Epidermal melanocyte (primary cell): ENCODE measurements around the gene RPTOR.
A peak's percentile ranks its signal among the peaks of the same experiment; 100 is the strongest.

Source experiments
- DNase-seq: peaks from one replicate; pipeline ENCODE4 v3.0.0; 2011; ENCODE audit warnings: low spot score; ENCODE audit not compliant: insufficient read length

RPTOR gene

GRCh38 chr17:80712089-80712488, 167.5 kb downstream of the RPTOR start:
- DNase-seq, result no peak

GRCh38 chr17:80712606-80713005, 168.0 kb downstream of the RPTOR start:
- DNase-seq, result no peak

- DNase-seq, result no peak
Observed at GRCh38 chr17:80716986-80717719, 172.5 kb downstream of the RPTOR start.

GRCh38 chr17:80717720-80718083, 173.1 kb downstream of the RPTOR start:
- no peak for DNase-seq

GRCh38 chr17:80718428-80718827, 173.8 kb downstream of the RPTOR start:
- DNase-seq, result no peak

GRCh38 chr17:80719449-80719848, 174.8 kb downstream of the RPTOR start:
- DNase-seq, result no peak

GRCh38 chr17:80720610-80721577, 176.3 kb downstream of the RPTOR start:
- no peak for DNase-seq

- no peak for DNase-seq
Observed at GRCh38 chr17:80722661-80723060, 178.0 kb downstream of the RPTOR start.

GRCh38 chr17:80724775-80725266, 180.2 kb downstream of the RPTOR start:
- DNase-seq, result no peak

GRCh38 chr17:80725517-80725916, 180.9 kb downstream of the RPTOR start:
- no peak for DNase-seq

- DNase-seq, result no peak
Observed at GRCh38 chr17:80726558-80727408, 182.1 kb downstream of the RPTOR start.

GRCh38 chr17:80727409-80727755, 182.7 kb downstream of the RPTOR start:
- no peak for DNase-seq

GRCh38 chr17:80729016-80729415, 184.4 kb downstream of the RPTOR start:
- DNase-seq, result no peak

- no peak for DNase-seq
Observed at GRCh38 chr17:80729761-80730160, 185.1 kb downstream of the RPTOR start.

GRCh38 chr17:80730739-80731138, 186.1 kb downstream of the RPTOR start:
- no peak for DNase-seq

- DNase-seq, result no peak
Observed at GRCh38 chr17:80731323-80731722, 186.7 kb downstream of the RPTOR start.

- peak; percentile 76 for DNase-seq
Observed at GRCh38 chr17:80732268-80732667, 187.6 kb downstream of the RPTOR start.

- no peak for DNase-seq
Observed at GRCh38 chr17:80737106-80738019, 192.7 kb downstream of the RPTOR start.

- no peak for DNase-seq
Observed at GRCh38 chr17:80738020-80738808, 193.6 kb downstream of the RPTOR start.
